B cell (primary cell): ENCODE measurements around the gene COL25A1. TPM values are rescaled to one million over a fixed set of nuclear protein-coding genes. Genes with fewer than 3 reads are reported as not detected.
"Not testable (repeated sequence)": the region's sequence is repeated elsewhere in the genome, so short reads cannot be mapped to it uniquely, and the experiment has no call there.

Source experiments
- ATAC-seq: fragments of 200-7000 bp; cut with Tn5 transposase; one replicate; pipeline ENCODE4 v1.10.0; 2021; ENCODE audit warnings: low read depth, mild to moderate bottlenecking, moderate number of reproducible peaks, moderate library complexity
- CTCF ChIA-PET: fragments of 350-600 bp; sonication (Branson Sonifier 250); formaldehyde crosslinking; loops from one replicate; lab custom pipeline; 2021; ENCODE audit warnings: antibody characterized with exemption, inconsistent platforms; lab: Charles Lee
- POLR2A ChIA-PET: fragments of 350-600 bp; sonication (Branson Sonifier 250); formaldehyde crosslinking; loops from one replicate; lab custom pipeline; 2021; ENCODE audit warnings: antibody characterized with exemption; lab: Charles Lee
- DNase-seq: peaks from one replicate; pipeline ENCODE4 v3.0.0; 2013
- H2AFZ ChIP-seq: 2 replicates; pipeline ENCODE4 v1.6.1; 2012; ENCODE audit warnings: mild to moderate bottlenecking, low read depth, low read length; ENCODE audit not compliant: insufficient read depth, poor library complexity, severe bottlenecking
- H3K27ac ChIP-seq, 2 donors: 1 replicate in 1 of 2; 2 replicates in 1 of 2; pipeline ENCODE4 v1.5.1; 2012 to 2013; ENCODE audit warnings: low read length in 2 of 2, mild to moderate bottlenecking in 2 of 2, moderate library complexity in 1 of 2
- H3K27me3 ChIP-seq, 4 experiments: fragments of 200-600 bp in 1 of 4; sonication (generic) in 1 of 4; replicated peaks in 1 of 4; 1 replicate in 2 of 4; 2 replicates in 2 of 4; pipeline versions ENCODE4 v1.6.1 to v1.7.0; 2013 to 2016; ENCODE audit warnings: low read length in 3 of 4, mild to moderate bottlenecking in 2 of 4, mixed read lengths in 1 of 4, moderate library complexity in 1 of 4; ENCODE audit not compliant: insufficient read depth in 4 of 4, control insufficient read depth in 3 of 4; ENCODE audit errors: control extremely low read depth in 1 of 4
- H3K36me3 ChIP-seq, 2 experiments: replicated peaks in 1 of 2; 1 replicate in 1 of 2; 2 replicates in 1 of 2; pipeline versions ENCODE4 v1.6.1 to v1.7.1; 2013; ENCODE audit warnings: low read length in 1 of 2; ENCODE audit not compliant: insufficient read depth in 2 of 2, control insufficient read depth in 1 of 2; ENCODE audit errors: control extremely low read depth in 1 of 2, extremely low read depth in 1 of 2
- H3K4me1 ChIP-seq, 2 donors: fragments of 200-600 bp in 1 of 2; sonication (generic) in 1 of 2; 1 replicate in 1 of 2; 2 replicates in 1 of 2; pipeline versions ENCODE4 v1.5.1 to v1.6.1; 2013 to 2017; ENCODE audit warnings: low read length in 2 of 2; ENCODE audit not compliant: control insufficient read depth in 2 of 2, insufficient read depth in 2 of 2
- H3K4me2 ChIP-seq: replicated peaks from 2 replicates; pipeline ENCODE3; 2012; ENCODE audit warnings: mild to moderate bottlenecking, low read depth, low read length; ENCODE audit not compliant: poor library complexity, severe bottlenecking
- H3K4me3 ChIP-seq, 5 experiments: fragments of 200-600 bp in 1 of 5; sonication (generic) in 1 of 5; 1 replicate in 3 of 5; 2 replicates in 2 of 5; pipeline versions ENCODE4 v1.5.1 to v1.7.0; 2011 to 2016; ENCODE audit warnings: low read length in 4 of 5, mild to moderate bottlenecking in 4 of 5, low read depth in 2 of 5, control low read depth in 1 of 5, moderate library complexity in 1 of 5; ENCODE audit not compliant: insufficient read depth in 1 of 5; ENCODE audit errors: control extremely low read depth in 1 of 5, extremely low read depth in 1 of 5
- H3K79me2 ChIP-seq: fragments of 200-600 bp; sonication (generic); one replicate; pipeline ENCODE4 v1.6.0; 2016; ENCODE audit warnings: low read length; ENCODE audit not compliant: control insufficient read depth, insufficient read depth
- H3K9ac ChIP-seq: fragments of 200-600 bp; sonication (generic); 2 replicates; pipeline ENCODE4 v1.6.1; 2017; ENCODE audit warnings: mild to moderate bottlenecking, low read length, moderate library complexity
- H3K9me3 ChIP-seq, 3 donors: one replicate each; pipeline versions ENCODE4 v1.6.1 to v1.7.1; 2013; ENCODE audit warnings: low read length in 2 of 3; ENCODE audit not compliant: control insufficient read depth in 2 of 3, insufficient read depth in 1 of 3; ENCODE audit errors: control extremely low read depth in 1 of 3
- H4K20me1 ChIP-seq: 2 replicates; pipeline ENCODE4 v1.6.0; 2012; ENCODE audit warnings: mild to moderate bottlenecking, low read length; ENCODE audit not compliant: insufficient read depth, control insufficient read depth, poor library complexity, severe bottlenecking
- H3K27ac Mint-ChIP-seq: one replicate; pipeline ENCODE4 v1.8.0; 2021; ENCODE audit warnings: mixed read lengths
- H3K27me3 Mint-ChIP-seq: one replicate; pipeline ENCODE4 v1.8.0; 2021; ENCODE audit warnings: mixed read lengths
- H3K4me1 Mint-ChIP-seq: one replicate; pipeline ENCODE4 v1.8.0; 2021; ENCODE audit warnings: mixed read lengths
- H3K4me3 Mint-ChIP-seq: one replicate; pipeline ENCODE4 v1.8.0; 2021; ENCODE audit warnings: mixed read lengths
- H3K9me3 Mint-ChIP-seq: one replicate; pipeline ENCODE4 v1.8.0; 2022; ENCODE audit warnings: mixed read lengths; ENCODE audit not compliant: insufficient read depth
- CTCF ChIP-seq: fragments of 200-600 bp; IDR thresholded peaks from one replicate; pipeline ENCODE4 v1.8.0; 2022; ENCODE audit warnings: antibody characterized with exemption, mild to moderate bottlenecking
- EZH2 ChIP-seq: IDR thresholded peaks from 2 replicates; pipeline ENCODE4 v1.6.1; 2012; ENCODE audit warnings: borderline replicate concordance, low read depth, mild to moderate bottlenecking, moderate library complexity, low read length; ENCODE audit not compliant: insufficient read depth, poor library complexity, severe bottlenecking
- WGBS: methylation state at CpG from one replicate; pipeline ENCODE4 v1.1.5; 2013; ENCODE audit warnings: missing lambda C conversion rate; ENCODE audit not compliant: insufficient coverage; 5-methylcytosine and 5-hydroxymethylcytosine counted together
- intact Hi-C: fragments of 100-400 bp; cut with micrococcal nuclease; formaldehyde crosslinking; loops from one replicate; pipeline ENCODE4 v1.10.0; 2022
- polyA plus RNA-seq: library from polyadenylated mRNA; depleted of rRNA; stranded (reverse); fragments of >200 nt; gene quantifications from 2 replicates; pipeline ENCODE4 v1.2.3, GENCODE V29; 2012
- total RNA-seq, 2 donors: library from RNA; stranded (reverse); fragments of 120-200 nt in 1 of 2; gene quantifications; 1 replicate in 1 of 2; 2 replicates in 1 of 2; pipeline versions ENCODE4 v1.2.3 to v1.2.4, GENCODE V29; 2013 to 2022

COL25A1 gene
- total and polyA plus RNA-seq, 2 donors (not counting 1 experiment from before 2014, with no cell fraction given) = not detected

- H3K4me3 Mint-ChIP-seq = no peak overlapping the region
- no peak overlapping the region for H3K9ac ChIP-seq
- ChIA-PET CTCF (no interaction called here), POLR2A (no interaction called here)
- H4K20me1 ChIP-seq = no peaks in the 10 kb centered on the region
- no peak overlapping the region for H3K27ac Mint-ChIP-seq
- H3K27me3 ChIP-seq = no peaks in the 10 kb centered on the region
- no peak overlapping the region for H2AFZ ChIP-seq
- no peaks in the 10 kb centered on the region for H3K4me1 ChIP-seq
- no CpG with 5 or more reads among the region's 1 CpG for WGBS
- H3K9me3 ChIP-seq = no peaks in the 10 kb centered on the region
- no peaks in the 10 kb centered on the region for H3K79me2 ChIP-seq
- DNase-seq (no peak), ATAC-seq (no peak)
- TF ChIP-seq EZH2 (no peak), CTCF (no peak)
- no peak overlapping the region for H3K4me2 ChIP-seq
- H3K27ac ChIP-seq = no peak overlapping the region
- no peak overlapping the region for H3K4me3 ChIP-seq
- H3K9me3 Mint-ChIP-seq = no peaks in the 10 kb centered on the region
- intact Hi-C loops = no loop called here
- no peaks in the 10 kb centered on the region for H3K36me3 ChIP-seq
- no peaks in the 10 kb centered on the region for H3K27me3 Mint-ChIP-seq
- H3K4me1 Mint-ChIP-seq = no peaks in the 10 kb centered on the region
Measured at GRCh38 chr4:108874806-108875205, 427.7 kb downstream of the COL25A1 start.

- not testable (repeated sequence) for ATAC-seq
Measured at GRCh38 chr4:108869970-108870369, 432.5 kb downstream of the COL25A1 start.

More at GRCh38 chr4:108869970-108870369, 432.5 kb downstream of the COL25A1 start:
- H3K4me3 Mint-ChIP-seq, CTCF ChIA-PET, H3K4me1 Mint-ChIP-seq, H3K9ac ChIP-seq, H3K4me1 ChIP-seq, H3K4me3 ChIP-seq, H2AFZ ChIP-seq, H3K27me3 ChIP-seq, H3K9me3 ChIP-seq, H3K27ac ChIP-seq, H4K20me1 ChIP-seq, H3K27ac Mint-ChIP-seq, H3K4me2 ChIP-seq, intact Hi-C loops, H3K9me3 Mint-ChIP-seq, H3K36me3 ChIP-seq, H3K79me2 ChIP-seq, DNase-seq, POLR2A ChIA-PET: not testable (repeated sequence)
- H3K27me3 Mint-ChIP-seq = peaks cover 11% of the 10 kb centered on the region
- 96% methylated on average over 9 of the region's 9 CpGs for WGBS
